Measurements from ENCODE around the gene RNU11. TPM values are rescaled to one million over a fixed set of nuclear protein-coding genes. Genes with fewer than 3 reads are reported as not detected.

The RNU11 gene
- total and polyA plus RNA-seq, 2 of the 4 experiments (the other 2 are of a cell fraction) = not detected

- no peak overlapping the region for H2BK120ac ChIP-seq (ENCODE audit: low read depth, low read length)
- H3K4me1 ChIP-seq (ENCODE audit: control insufficient read depth, insufficient read depth, low read length) = peaks cover 1% of the 10 kb centered on the region
- H3K4me3 ChIP-seq (ENCODE audit: insufficient read depth, low read depth, low read length) = no peak overlapping the region
- H3K23ac ChIP-seq (ENCODE audit: low read depth, low read length) = no peak overlapping the region
- H3K14ac ChIP-seq (replicated peaks; ENCODE audit: low read depth, low read length) = no peak overlapping the region
- intact Hi-C loops (cut with micrococcal nuclease) = loop anchor here (10.0 kb wide), 2 partner anchors 389 to 549 kb away; no protein-coding TSS in a partner anchor
- peaks cover 5% of the 10 kb centered on the region; the same call in 1 of the 2 replicates for H3K9me1 ChIP-seq (ENCODE audit: insufficient read depth, low read length)
- H3K4ac ChIP-seq (ENCODE audit: low read depth, low read length) = no peak overlapping the region
- H2BK15ac ChIP-seq (ENCODE audit: low read depth, low read length) = no peak overlapping the region
- no peaks in the 10 kb centered on the region for H3K36me3 ChIP-seq (ENCODE audit: control insufficient read depth, insufficient read depth, low read length)
- WGBS, 2 experiments (ENCODE audit: extremely low coverage in 2 of 2, insufficient read length in 1 of 2) = 100% methylated on average over 1 of the region's 1 CpG; no CpG with 5 or more reads in 1 of the 2 experiments
- H3K56ac ChIP-seq (ENCODE audit: extremely low read depth, insufficient read depth, low read length) = no peak overlapping the region
- no peak overlapping the region for H2BK5ac ChIP-seq (ENCODE audit: low read depth, low read length, poor library complexity, severe bottlenecking)
- H2BK20ac ChIP-seq (ENCODE audit: low read depth, low read length) = no peak overlapping the region
- BruUV-seq (replicated peaks) = no TSS peak
- CTCF ChIA-PET = interaction anchor here (0.6 kb wide), 1 partner anchor 478 kb away, joined by 4 read pairs; no protein-coding TSS in a partner anchor
- no peak overlapping the region for H4K8ac ChIP-seq (ENCODE audit: low read depth in 2 of 2, low read length in 2 of 2)
- H4K20me1 ChIP-seq (ENCODE audit: insufficient read depth, low read length) = peaks cover 4% of the 10 kb centered on the region; the same call in 1 of the 2 replicates
- no peaks in the 10 kb centered on the region for H3K27me3 ChIP-seq (ENCODE audit: control insufficient read depth, insufficient read depth, low read length)
- peak; percentile 3; the same call in 1 of the 2 replicates for ATAC-seq (ENCODE audit: low read depth)
- no peak overlapping the region for H4K91ac ChIP-seq (ENCODE audit: insufficient read depth, low read depth, low read length)
- no peak overlapping the region for H3K9ac ChIP-seq (ENCODE audit: low read depth, low read length)
- POLR2A ChIA-PET (ENCODE audit: unreplicated experiment) = no interaction called here
- H3K79me1 ChIP-seq (ENCODE audit: low read depth in 1 of 2, low read length in 2 of 2) = peaks cover 11 to 31% of the 10 kb centered on the region in 2 experiments; a peak in 3 of 4 replicates
- H2AK9ac ChIP-seq (replicated peaks; ENCODE audit: low read depth, low read length, poor library complexity) = no peak overlapping the region
- H2AFZ ChIP-seq (replicated peaks; ENCODE audit: low read length, poor library complexity) = peak overlapping the region; percentile 48
- no peak overlapping the region for H3K4me2 ChIP-seq (ENCODE audit: low read depth, low read length)
- dilution Hi-C loops (cut with HindIII; ENCODE audit: low sequenced_read_pairs, unreplicated experiment) = no loop called here
- in situ Hi-C loops (cut with MboI; ENCODE audit: low sequenced_read_pairs) = no loop called here
- H3K27ac ChIP-seq (ENCODE audit: insufficient read depth, low read length) = peak overlapping the region; percentile 10; the same call in 1 of the 2 replicates
- DNase-seq = peak; percentile 82
- H2AK5ac ChIP-seq (ENCODE audit: low read depth, low read length) = no peak overlapping the region; the same call in 1 of the 2 replicates
- no peak overlapping the region for H4K5ac ChIP-seq (ENCODE audit: low read depth, low read length)
- H3K9me3 ChIP-seq (ENCODE audit: control insufficient read depth, insufficient read depth, low read length) = no peaks in the 10 kb centered on the region
- no peak overlapping the region for H3K18ac ChIP-seq (ENCODE audit: low read depth, low read length)
- TF ChIP-seq CEBPB (IDR thresholded peaks at IDR 0.05; ENCODE audit: low read depth, low read length) = peak; percentile 69
- TF ChIP-seq POLR2A (IDR thresholded peaks at IDR 0.05; ENCODE audit: low read depth, low read length) = no peak
Observed at GRCh38 chr1:28646040-28646439, 2.4 kb upstream of the RNU11 start.
